AG04450 (cell line): ENCODE measurements around the gene GRIA2. TPM values are rescaled to one million over a fixed set of nuclear protein-coding genes. Genes with fewer than 3 reads are reported as not detected.

Experiments used
- CTCF ChIA-PET: fragments of 300-600, 350-600 bp; formaldehyde crosslinking; extraction: SDS; loops from one replicate; lab custom pipeline; 2022; ENCODE audit warnings: antibody characterized with exemption, inconsistent platforms; lab: Charles Lee
- POLR2A ChIA-PET: fragments of 350-600 bp; formaldehyde crosslinking; extraction: SDS; loops from one replicate; lab custom pipeline; 2021; ENCODE audit warnings: antibody characterized with exemption, inconsistent platforms; lab: Yijun Ruan, JAX
- DNase-seq: peaks from one replicate; pipeline ENCODE4 v3.0.0-alpha.2; 2011; ENCODE audit warnings: low read depth, low spot score
- H3K27ac ChIP-seq: one replicate; pipeline ENCODE4 v1.5.1; 2012; ENCODE audit warnings: low read depth, low read length, control low read depth
- H3K27me3 ChIP-seq: one replicate; pipeline ENCODE4 v1.6.0; 2012; ENCODE audit warnings: low read length; ENCODE audit not compliant: control insufficient read depth, insufficient read depth
- H3K4me3 ChIP-seq: 2 replicates; pipeline ENCODE4 v1.5.1; 2011; ENCODE audit warnings: mild to moderate bottlenecking, low read depth, low read length, control low read depth
- H3K9me3 ChIP-seq: 2 replicates; pipeline ENCODE4 v1.5.1; 2012; ENCODE audit warnings: low read length; ENCODE audit not compliant: control insufficient read depth, insufficient read depth
- CTCF ChIP-seq: IDR thresholded peaks from 2 replicates; pipeline ENCODE4 v1.5.1; 2011; ENCODE audit warnings: low read depth, low read length, control low read depth, inconsistent platforms
- polyA plus RNA-seq: library from polyadenylated mRNA; depleted of rRNA; stranded (reverse); fragments of >200 nt; gene quantifications from 2 replicates; pipeline ENCODE4 v1.2.3, GENCODE V29; 2011

GRIA2 gene
- polyA plus RNA-seq, 1 experiment = not detected

- no peaks in the 10 kb centered on the region for H3K9me3 ChIP-seq
- CTCF ChIA-PET = interaction anchor here (0.6 kb wide), 1 partner anchor 1185 kb away, joined by 3 read pairs; no protein-coding TSS in a partner anchor
- POLR2A ChIA-PET = no interaction called here
- no peak for DNase-seq
- no peak for TF ChIP-seq CTCF
- no peak overlapping the region for H3K27ac ChIP-seq
- H3K27me3 ChIP-seq = no peaks in the 10 kb centered on the region
- no peak overlapping the region for H3K4me3 ChIP-seq
These were observed 50.8 kb downstream of the GRIA2 start for GRCh38 chr4:157271166-157271869.

DNA sequence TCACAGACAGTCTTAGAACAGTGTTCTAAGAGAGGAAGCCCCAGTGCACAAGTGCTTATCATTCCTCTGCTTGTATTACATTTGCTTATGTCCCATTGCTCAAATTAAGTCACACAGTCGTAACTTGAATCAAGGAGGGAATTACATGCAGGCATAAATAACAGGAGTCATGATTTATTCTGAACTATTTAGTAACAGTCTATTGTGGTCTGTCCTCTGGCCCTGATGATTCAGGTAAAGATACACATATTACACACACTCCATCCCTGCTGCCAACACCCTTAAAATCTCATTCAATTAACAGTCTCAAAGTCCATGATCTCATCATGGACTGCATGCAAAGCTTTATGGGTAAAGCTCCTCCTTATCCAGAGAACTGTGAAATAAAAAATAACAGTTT is 60.1 kb downstream of the GRIA2 start:
- CTCF ChIA-PET = no interaction called here
- Histone ChIP-seq H3K9me3 (no peaks in the 10 kb centered on the region), H3K27ac (no peak overlapping the region), H3K27me3 (no peaks in the 10 kb centered on the region), H3K4me3 (no peak overlapping the region)
- no peak for DNase-seq
- POLR2A ChIA-PET = no interaction called here
- no peak for TF ChIP-seq CTCF

DNA sequence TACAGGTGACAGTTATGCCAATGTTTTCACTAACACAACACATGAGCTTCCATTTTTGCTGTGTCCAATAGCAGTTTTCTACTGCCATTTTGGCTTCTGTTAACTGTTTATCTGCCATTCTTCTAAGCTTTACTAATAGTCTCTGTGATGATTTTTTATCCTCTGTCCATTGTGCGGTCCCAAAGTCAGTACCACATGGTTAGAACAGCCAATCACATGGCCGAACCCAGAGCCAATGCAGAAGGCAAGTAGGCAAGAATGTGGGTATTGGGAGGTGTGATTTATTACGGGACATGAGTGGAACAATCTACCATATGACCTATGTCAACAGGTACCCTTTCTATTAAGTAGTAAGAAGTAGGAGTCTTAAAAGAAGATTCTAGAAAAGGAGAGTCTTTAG is 61.5 kb downstream of the GRIA2 start:
- POLR2A ChIA-PET = no interaction called here

DNA sequence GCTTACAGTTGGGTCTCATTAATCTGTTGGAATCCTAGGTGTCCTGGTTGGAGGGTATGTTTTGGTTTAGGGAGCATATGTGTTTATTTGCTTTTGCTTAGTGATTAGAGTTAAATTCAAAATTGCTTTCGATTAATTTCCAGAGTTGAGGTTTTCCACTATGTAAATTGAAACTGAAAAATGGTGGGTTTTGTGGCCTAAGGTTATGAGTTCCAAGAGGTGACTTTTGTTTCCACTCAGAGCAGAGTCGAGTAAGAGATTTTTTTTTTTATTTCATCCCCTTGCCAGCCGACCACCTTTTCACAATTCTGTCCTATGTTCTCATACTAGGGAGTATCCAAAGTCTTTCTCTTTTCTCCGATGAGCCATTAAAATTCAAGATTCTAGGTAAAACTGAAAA is 66.9 kb downstream of the GRIA2 start:
- DNase-seq = no peak
- no peaks in the 10 kb centered on the region for H3K27me3 ChIP-seq
- H3K4me3 ChIP-seq = no peak overlapping the region
- CTCF ChIA-PET = no interaction called here
- TF ChIP-seq CTCF = no peak
- no peak overlapping the region for H3K27ac ChIP-seq
- no peaks in the 10 kb centered on the region for H3K9me3 ChIP-seq
- POLR2A ChIA-PET = no interaction called here

More for the DNA sequence above, 61.5 kb downstream of the GRIA2 start:
- no peak for TF ChIP-seq CTCF
- DNase-seq = no peak
- Histone ChIP-seq H3K9me3 (no peaks in the 10 kb centered on the region), H3K27ac (no peak overlapping the region), H3K27me3 (no peaks in the 10 kb centered on the region), H3K4me3 (no peak overlapping the region)
- CTCF ChIA-PET = no interaction called here

GRCh38 chr4:157290622-157291021 is 70.1 kb downstream of the GRIA2 start:
- DNase-seq = no peak
- TF ChIP-seq CTCF = no peak
- Histone ChIP-seq H3K9me3 (no peaks in the 10 kb centered on the region), H3K27me3 (no peaks in the 10 kb centered on the region), H3K4me3 (no peak overlapping the region), H3K27ac (no peak overlapping the region)
- CTCF ChIA-PET = interaction anchor here (0.7 kb wide), 1 partner anchor 815 kb away, joined by 3 read pairs; no protein-coding TSS in a partner anchor
- POLR2A ChIA-PET = no interaction called here
